Measurements from ENCODE around the gene AIP.

DNA sequence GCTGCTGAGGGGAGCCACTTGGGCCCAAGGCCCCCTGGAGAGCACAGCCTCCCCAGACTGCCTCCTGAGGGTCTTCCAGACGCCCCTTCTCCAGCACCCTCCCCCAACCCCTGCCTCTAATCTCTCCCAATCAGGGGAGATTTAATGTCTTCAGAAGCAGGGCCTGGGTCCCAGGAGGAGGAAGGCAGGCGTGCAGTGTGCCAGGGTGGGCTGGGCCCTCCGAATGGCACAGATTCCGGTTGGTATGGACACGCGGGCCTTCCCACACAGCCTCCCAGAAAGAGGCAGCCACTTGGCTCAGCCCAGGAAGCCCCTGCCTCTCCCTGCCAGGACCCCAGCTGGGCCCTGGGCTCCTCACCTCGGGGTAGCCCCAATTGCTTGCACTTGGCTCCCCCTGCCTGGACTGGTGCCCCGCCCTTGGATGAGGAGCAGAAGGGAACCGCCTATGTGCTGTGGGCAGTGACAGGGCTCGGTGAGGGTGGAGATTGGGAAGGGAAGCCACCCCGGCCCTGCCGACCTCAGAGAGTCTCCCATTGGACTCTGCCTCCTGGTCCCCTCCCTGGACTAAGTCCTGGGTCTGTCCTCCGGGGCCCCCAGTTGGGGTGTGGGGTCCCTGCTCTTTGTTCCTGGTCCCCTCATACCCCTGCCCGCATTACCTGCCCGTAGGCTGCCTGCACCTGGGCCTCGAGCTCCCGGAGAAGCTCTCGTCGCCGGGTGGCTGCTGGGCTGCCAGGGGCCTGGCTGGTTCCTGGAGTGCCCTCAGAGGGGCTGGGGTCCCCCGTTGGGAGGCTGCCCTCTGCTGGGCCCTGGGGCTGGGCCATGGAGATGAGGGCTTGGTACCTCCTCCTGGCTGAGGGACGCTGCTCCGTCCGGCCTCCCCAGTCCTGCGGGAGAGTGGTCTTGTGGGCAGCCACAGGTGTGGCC lies 41.0 kb downstream of the AIP start:
- TF ChIP-seq, protein P1, sequence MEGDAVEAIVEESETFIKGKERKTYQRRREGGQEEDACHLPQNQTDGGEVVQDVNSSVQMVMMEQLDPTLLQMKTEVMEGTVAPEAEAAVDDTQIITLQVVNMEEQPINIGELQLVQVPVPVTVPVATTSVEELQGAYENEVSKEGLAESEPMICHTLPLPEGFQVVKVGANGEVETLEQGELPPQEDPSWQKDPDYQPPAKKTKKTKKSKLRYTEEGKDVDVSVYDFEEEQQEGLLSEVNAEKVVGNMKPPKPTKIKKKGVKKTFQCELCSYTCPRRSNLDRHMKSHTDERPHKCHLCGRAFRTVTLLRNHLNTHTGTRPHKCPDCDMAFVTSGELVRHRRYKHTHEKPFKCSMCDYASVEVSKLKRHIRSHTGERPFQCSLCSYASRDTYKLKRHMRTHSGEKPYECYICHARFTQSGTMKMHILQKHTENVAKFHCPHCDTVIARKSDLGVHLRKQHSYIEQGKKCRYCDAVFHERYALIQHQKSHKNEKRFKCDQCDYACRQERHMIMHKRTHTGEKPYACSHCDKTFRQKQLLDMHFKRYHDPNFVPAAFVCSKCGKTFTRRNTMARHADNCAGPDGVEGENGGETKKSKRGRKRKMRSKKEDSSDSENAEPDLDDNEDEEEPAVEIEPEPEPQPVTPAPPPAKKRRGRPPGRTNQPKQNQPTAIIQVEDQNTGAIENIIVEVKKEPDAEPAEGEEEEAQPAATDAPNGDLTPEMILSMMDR (IDR thresholded peaks at IDR 0.05), result no peak
- no peak for TF ChIP-seq EP300 (IDR thresholded peaks at IDR 0.05)
